ENCODE results near the gene TNS2.

Gene TNS2

DNA sequence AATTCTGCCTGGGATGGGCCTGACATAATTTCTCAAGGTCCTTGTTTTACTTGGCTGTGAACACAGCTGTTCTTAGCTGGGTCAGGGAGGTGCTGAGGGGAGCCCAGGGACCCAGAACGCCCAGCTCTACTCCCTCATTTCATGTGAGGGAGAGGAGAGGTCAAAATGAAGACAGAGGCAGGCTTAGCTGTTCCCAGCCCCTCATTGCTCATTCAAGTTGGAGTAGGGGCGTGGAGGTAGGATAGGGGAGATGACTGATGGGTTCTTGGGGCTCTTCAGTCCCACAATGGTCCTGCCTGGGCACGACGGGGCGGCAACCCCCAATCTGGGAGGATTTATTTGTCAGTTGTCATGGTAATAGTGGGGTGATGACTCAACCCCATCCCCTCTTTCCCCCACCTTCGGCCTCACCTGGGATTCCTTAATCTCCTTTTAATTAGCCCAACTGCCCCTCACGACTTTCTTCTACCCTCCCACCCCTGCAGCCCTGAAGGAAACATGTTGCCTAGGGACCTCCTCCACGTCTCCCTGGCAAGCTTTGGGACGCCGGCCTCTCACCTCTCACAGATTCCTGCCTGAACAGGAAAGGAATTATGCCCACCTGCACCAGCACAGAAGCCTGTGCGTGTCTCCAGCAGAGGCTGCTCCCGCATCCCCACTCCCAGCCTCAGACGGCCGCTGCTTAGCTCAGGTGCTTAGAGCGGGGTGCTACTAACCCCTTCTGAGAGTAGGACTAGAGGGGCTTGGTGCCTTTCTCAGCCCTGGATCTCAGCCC is 19.1 kb downstream of the TNS2 start:
- no peak for DNase-seq

DNA sequence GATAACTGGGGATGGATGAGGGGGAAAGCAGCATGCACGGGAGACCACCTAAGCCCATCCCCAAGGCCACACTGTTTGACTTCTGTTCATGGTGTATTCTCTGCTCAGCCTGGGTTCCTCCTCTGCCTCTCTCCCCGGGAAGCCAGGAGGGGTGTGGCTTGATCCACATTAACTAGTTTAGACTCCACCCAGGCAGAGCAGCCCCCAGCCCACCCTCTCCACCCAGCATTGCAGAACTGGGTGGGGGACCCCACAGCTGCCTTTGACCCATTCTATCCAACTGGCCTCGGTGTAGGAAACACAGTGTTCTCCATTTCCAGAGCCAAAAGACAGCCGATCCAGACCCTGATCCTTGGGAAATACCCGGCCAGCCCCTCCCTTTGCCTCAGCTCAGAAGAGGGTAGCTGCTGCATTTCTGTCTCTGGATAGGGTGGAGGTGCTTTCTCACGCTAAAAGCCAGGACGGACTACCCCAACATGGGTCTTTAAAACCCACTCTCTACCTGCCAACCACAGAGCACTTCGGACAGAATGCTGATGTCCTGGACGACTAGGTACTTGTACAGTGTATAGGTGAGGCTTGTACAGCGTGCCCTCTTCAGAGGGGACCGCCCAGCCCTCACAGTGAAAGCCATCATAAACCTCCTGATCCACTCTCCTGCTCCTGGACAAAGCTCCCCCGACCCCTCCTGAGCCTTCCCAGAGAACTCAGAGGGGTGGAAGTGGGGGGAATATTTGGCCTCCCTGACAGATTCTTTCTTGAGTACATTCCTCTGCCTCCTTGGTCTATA is 20.0 kb downstream of the TNS2 start:
- no peak for DNase-seq

DNA sequence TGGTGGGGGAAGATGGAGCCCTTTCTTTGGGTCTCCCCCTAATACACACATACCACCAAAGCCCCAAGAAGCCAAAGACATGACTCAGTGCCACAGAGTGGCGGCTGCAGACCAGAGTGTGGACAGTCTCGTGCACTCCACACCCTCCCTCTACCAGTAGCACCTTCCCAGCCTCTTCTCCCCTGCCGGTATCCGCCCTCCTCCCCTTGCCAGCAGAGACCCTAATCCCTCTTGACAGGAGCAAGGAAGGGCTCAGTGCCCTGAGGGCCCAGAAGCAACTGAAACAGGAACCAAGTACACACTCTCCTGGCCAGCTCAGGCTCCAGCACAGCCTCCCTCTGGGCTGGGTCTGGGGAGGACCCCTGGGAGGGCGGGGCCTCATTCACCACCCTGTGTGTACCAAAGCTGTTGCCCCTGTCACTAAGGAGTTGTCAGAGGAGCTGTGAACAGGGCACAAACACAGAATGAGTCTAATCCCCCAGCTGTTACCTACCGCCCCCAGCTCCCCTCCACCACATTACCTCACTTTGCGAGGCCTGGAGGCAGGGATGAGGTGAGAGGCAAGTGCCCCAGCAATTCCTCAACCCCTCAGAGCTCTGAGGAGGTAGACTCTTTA is 21.1 kb downstream of the TNS2 start:
- DNase-seq = no peak

DNA sequence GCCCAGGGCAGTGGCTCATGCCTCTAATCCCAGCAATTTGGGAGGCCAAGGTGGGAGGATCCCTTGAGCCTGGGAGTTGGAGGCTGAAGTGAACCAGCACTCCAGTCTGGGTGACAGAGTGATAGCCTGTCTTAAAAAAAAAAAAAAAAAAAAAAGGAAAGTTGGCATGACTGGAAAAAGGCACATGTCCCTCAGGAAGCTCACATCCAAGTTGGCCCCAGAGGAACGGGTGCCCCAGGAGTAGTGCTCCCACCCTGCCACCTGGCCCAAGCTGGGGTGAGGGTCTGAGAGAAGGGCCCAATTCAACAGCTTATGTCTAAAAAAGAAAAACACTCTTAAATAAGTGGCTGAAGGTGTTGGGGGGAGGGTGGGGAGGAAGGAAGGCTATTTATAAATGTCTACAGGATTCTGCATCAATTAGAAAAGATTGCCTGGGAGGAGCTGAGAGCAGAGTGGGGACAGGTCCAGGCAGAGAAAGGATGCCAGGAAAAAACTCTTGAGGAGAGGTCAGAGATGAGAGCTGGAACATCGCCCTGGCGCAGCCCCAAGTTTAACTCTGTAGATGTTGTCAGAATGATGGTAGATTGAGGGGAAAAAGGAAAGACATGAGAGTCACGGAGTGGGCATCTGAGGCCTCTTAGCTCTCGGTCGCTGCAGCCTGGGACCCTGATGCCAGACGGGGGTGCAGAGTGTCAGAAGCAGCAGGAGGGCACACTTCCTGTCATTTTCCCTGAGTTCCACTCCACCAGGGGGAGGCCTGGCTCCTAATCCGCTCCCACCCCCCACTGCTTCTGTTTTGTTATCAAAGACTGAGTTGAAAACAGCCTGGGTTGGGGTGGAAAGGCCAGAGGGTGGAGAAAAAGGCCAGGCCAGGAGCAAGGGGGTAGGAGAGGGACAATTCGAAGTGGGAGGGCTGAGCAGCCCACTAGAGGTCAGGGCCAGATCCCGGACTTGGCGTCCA is 22.0 kb downstream of the TNS2 start:
- no peak for DNase-seq

DNA sequence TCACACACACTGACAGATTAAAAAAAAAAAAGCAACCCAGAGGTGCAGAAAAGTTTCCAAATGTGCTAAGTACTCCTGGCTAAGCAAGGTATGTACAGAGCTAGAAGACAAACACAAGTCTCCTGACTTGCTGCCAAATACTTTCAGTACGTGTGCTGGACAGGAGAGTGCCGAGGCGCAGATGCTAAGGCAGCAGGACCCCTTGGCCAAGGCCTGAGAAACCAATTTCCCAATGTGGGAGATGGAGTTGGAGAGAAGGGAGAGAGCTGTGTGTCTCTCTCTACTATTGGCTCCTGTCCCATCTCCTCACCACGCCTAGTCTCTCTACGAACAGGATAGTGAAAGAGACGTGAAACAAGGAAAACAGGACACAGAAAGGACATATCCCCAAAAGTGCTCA is 24.0 kb downstream of the TNS2 start:
- DNase-seq = no peak

DNA sequence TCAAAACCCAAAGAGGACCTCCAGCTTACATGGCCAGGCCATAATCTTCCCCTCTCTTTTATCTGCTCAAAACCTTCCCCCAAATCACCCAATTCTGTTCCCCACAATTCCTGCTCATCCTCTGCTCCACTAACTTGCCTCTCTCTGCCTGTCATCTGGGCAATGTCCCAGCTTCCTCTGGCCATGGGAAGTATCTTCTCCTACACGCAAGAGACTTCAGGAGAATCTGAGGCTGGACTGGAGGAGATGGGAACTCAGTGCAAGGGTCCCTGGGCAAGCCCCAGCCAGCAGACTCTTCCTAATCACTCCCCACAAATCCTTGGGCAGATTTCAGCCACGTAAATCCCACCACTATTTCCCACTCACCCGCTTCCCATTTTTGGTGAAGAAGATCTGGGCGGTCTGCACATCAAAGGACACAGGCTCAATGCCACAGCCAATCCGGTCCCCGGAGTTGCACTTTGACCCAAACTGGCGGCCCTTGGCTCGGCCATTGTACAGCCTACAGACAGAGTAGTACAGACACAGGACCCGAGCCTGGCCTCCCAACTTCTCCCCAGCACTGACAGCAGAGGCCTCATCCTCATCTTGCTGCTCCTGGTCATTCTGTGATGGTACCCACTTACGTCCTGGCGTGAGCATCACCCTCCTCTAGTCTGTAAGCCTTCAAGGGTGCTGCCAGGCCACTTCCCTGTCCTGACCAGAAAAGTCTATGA is 24.6 kb downstream of the TNS2 start:
- no peak for DNase-seq

DNA sequence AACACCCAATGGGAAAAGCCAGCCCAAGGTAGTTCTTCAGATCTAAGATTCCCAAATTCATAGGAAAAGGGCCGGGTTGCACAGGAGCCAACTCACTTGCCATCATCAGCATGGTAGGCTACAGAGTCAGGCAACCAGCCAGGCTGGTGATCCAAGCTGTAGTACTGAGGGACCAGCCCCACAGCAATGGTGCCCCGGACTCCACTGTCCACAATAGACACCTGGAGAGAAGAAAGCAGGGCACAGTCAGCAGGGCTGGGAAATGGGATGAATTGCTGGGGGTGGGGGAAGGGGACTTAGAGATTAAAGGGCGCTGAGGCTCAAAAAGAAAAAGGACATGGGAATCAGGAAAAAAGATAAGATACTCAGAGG is 25.1 kb downstream of the TNS2 start:
- DNase-seq = no peak

DNA sequence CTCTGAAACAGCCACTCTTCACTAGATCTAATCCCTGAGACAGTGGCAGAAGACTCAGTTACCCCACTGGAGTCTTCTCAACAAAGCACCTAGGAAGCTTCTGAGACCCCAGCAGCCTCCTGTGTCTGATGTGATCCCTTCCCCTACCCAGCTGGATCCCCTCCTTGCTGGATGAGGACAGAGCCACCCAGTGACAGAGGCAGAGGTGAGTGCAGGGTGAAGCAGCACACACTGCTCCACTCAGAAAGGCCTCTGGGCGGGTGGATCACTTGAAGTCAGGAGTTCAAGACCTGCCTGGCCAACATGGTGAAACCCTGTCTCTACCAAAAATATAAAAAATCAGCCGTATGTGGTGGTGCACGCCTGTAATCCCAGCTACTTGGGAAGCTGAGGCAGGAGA is 26.6 kb downstream of the TNS2 start:
- no peak for DNase-seq

DNA sequence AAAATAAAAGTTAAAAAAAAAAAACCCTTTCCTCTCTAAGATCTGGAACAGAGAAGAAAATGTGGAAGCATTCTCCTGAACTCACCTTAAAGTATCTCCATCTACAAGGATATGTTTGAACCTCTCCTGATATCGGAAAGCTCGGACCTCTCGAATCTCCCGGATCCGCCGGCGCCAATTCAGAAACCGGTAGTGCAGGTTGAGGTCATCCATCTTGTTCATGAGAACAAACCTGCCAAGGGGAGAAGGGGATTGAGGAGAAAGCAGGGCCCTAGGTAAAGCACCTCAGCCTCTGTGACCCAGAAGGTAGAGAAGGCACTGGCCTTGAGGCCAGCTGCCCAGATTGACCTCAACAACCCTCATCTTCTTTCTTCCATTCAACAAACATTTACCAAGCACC is 27.2 kb downstream of the TNS2 start:
- DNase-seq = no peak

DNA sequence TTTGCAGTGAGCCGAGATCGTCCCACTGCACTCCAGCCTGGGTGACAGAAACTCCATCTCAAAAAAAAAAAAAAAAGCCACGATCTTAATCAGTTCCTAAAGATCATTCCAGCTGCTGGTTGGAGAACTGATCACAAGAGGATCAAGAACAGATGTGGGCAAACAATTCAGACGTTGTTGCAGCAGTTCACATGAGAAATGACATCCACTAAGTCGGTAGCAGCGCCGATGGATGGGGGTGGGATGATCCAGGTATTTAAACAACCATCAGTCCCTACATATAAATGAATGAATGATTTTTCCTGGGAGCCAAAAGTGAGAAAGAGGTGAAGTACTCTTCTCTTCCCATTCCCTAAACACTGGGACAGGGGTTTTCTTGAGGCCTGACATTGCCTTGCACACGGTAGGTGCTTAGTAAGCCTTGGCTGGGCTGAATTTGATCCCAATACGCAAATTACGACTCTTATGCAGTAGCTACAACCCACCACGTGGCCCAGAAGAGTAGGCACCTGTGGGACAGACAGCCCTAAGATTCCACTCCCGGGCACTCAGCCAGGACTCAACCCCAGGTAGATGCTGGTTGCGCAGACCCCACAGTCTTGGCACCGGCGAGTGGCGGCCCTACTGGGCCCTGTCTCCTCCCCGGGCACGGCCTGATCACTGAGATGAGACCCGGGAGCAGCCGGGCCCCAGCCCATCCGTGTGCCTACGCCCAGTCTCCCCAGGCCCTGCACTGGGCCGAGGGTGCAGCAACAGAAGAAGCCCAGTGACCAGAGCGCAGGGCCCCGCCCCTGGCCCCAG is 28.8 kb downstream of the TNS2 start:
- DNase-seq = peak; percentile 50

DNA sequence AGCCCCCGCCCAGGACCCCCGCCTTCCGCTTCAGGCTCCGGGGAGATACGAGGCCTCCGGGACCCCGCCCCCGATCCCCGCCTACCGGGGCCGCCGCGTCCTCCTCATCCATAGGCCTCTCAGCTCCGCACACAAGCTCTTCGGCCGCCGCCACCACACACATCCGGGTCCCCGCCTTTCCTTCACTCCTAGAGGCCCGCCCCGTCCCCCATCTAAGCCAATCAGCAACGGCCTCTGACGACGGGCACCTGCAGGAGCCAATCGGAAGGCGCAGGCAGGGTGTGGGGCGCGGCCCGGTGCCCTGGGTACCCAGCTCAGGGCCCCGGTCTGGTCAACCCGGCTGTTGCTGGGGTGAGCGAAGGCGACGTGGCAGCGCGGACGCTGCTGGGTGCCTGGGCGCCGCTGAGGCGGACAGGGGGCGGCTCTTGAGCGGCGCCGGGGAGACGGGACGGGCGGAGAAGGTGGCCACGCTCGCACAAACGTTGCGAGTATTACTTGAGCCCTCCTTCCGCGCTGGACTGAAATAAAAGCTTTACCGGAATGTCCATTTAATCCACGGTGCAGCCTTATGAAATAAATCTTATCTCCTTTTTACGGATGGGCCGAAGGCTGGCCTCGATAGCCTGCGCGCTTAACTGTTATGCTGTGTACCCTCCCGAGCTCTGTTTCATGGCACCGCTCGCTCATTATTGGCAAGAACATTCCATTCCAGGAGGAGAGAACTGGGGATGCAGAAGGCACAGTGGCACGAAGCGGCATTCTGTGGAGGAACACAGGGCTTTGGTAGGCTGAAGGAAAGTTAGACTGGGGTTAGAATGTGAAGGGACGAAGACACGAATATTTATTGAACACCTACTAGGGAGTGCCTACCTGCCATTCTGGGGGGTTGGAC is 29.6 kb downstream of the TNS2 start, which contains the start of gene SPRYD3:
Gene SPRYD3, minus strand, starts transcription at position 165 of the 892 bp plus-strand sequence. Its CDS starts 57 bp downstream, at position 108.
- peak; percentile 97 for DNase-seq

DNA sequence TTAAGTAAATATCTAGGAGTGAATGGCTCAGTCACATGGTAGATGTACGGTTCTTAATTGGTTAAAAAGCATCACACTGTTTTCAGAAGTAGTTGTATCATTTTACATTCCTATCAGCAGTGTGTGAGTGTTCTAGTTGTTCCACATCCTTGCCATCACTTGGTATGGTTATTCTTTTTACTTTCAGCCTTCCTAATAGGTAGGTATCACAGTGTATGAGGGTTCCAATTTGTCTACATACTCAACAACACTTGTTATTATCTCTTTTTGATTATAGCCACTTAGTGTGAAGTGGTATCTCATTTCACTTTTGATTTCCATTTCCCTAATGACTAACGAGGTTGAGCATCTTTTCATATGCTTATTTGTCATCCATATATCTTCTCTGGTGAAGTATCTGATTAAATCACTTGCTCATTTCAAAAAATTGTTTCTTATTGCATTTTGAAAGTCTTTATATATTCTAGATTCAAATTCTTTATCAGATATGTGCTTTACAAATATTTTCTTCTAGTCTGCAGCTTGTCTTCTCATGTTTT is 32.8 kb downstream of the TNS2 start:
- DNase-seq = no peak

DNA sequence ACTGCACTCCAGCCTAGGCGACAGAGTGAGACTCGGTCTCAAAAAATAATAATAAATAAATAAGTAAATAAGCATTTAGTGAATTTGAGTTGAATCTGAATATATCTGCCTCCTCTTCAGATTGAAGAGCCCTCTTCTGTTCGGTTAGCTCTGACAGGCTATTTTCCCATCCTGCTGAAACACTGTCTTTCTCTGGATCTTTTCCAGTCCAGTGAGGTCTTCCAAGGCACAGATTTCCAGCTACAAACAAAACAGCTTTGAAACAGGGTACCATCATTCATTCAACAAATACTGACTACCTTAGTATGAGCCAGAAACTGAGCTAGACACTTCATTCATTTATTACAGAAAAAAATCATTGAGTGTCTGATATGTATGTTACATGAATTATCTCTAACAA is 36.5 kb downstream of the TNS2 start:
- DNase-seq = no peak

DNA sequence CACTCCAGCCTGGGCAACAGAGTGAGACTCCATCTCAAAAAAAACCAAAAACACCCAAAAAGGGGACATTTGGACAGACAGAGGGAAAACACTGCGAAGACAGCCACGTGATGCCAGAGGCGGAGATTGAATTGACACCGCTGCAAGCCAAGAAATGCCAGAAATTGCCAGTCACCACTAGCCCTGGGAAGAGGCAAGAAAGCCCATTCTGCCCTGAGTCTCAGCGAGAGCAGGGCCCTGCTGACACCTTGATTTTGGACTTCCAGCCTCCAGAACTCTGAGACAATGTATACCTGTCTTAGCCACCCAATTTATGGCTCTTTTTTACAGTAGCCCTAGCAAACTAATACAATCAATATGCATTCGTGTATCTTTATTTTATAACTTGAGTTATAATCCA is 40.2 kb downstream of the TNS2 start:
- DNase-seq = no peak

DNA sequence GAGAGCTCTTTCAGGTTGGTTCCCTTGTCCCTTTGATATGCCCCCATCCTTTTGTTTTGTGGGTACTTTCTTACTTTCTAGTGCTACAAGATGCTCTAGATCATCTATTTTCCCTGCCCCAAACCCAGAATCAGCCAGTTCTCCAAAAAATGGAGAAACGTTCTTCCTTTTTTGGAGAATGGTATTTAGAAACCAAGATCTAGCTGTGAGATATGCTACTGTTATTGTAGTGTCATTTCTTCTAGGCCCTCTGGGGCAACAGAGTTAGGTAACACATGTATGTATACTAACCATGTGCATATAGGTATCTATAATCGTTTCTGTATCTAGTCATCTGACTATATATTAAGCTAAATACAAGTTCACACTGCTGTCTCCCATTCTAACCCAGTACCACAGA is 40.7 kb downstream of the TNS2 start:
- DNase-seq = no peak

DNA sequence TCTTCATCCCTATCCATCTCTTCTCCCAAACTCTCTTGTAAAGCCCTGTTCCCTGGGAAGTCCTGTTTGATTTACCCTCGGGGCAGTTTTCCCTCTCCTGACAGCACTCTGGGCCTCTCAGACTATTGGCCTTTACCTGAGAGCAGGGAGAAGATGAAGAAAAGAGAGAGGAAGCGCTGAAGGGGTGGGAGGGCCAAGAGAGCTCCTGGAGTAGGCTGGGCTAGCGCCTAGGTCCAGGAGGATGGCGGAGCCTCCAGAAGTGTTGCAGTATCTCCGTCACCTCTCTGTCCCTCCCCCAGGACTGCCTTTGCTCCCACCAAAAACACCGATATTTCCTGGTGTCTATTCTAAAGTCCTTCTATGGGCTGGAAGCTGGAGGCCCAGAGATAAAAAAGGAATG is 41.9 kb downstream of the TNS2 start:
- no peak for DNase-seq

DNA sequence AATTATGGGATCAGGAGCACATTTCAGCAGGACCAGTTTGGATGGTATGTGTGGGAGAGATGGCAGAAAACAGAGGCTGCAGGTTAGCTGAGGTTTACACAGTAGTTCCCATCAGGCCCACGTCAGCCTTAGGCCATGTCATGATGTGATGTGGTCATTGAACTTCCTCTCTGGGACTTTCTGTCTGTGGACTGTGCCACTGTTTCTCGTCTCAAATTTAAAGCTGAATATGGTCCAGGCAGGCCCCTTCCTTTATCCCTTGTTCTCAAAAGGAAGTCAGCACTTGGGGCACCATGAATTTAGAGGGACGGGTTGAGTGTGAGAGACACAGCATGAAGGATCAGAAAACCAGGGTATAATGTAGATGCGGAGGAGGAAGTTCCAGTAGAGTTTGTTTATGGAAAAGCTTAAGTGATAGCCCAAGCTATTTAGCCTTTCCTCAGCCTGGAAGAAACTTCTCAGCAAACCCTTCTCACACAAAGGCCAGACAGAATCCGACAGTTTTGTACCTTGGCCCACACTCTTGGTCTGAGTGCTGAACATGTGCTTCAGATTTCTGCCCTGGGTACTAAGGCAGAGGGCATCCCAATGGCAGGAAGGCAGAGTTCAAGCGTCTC is 44.0 kb downstream of the TNS2 start:
- DNase-seq = no peak

DNA sequence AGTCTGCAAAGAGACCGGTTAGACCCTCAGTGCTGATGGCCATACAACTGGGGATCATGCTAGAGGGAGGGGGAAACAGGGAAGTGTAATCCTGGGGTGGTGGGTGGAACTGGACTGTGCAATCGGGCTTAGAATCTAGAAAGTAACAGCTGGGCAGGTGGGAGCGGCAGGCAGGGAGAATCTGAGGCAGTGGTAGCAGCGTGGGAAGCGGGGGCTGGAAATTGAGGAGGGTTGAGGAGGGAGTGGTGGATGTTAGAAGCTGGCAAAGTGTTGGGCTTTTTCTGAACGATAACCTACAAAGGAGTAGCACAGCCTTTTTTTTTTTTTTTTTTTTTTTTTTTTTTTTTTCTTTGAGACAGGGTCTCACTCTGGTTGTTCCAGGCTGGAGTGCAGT is 44.5 kb downstream of the TNS2 start:
- DNase-seq = no peak

Data from stimulated activated CD4-positive, alpha-beta T cell treated with anti-CD3 and anti-CD28 coated beads, Interleukin-4, amount 100 ng/mL, for 24 hours (primary cell).